ENCODE results near the gene RASAL1. TPM values are rescaled to one million over a fixed set of nuclear protein-coding genes. Genes with fewer than 3 reads are reported as not detected.

Gene RASAL1
- total RNA-seq, 2 donors from 2014 or later = 9.0 to 10.2 TPM

- Histone ChIP-seq H3K4me1 (no peaks in the 10 kb centered on the region), H3K4me3 (peak overlapping the region; percentile 41), H3K36me3 (no peaks in the 10 kb centered on the region), H3K27ac (no peak overlapping the region), H3K9ac (ENCODE audit: low read depth in 2 of 2, low read length in 2 of 2) (no peak overlapping the region), H3K9me3 (no peaks in the 10 kb centered on the region), H3K27me3 (peaks cover 25% of the 10 kb centered on the region)
- TF ChIP-seq, protein P1, sequence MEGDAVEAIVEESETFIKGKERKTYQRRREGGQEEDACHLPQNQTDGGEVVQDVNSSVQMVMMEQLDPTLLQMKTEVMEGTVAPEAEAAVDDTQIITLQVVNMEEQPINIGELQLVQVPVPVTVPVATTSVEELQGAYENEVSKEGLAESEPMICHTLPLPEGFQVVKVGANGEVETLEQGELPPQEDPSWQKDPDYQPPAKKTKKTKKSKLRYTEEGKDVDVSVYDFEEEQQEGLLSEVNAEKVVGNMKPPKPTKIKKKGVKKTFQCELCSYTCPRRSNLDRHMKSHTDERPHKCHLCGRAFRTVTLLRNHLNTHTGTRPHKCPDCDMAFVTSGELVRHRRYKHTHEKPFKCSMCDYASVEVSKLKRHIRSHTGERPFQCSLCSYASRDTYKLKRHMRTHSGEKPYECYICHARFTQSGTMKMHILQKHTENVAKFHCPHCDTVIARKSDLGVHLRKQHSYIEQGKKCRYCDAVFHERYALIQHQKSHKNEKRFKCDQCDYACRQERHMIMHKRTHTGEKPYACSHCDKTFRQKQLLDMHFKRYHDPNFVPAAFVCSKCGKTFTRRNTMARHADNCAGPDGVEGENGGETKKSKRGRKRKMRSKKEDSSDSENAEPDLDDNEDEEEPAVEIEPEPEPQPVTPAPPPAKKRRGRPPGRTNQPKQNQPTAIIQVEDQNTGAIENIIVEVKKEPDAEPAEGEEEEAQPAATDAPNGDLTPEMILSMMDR (IDR thresholded peaks at IDR 0.05) = no peak
- DNase-seq = no peak
- intact Hi-C loops (cut with DNase I) = no loop called here
Measured at GRCh38 chr12:113057565-113058485, 77.7 kb downstream of the RASAL1 start.

GRCh38 chr12:113056631-113057488 lies 78.7 kb downstream of the RASAL1 start, which contains the start of gene DTX1:
Gene DTX1 (plus strand): TSS chr12:113056730. CDS start chr12:113058193, 1,463 bp downstream.
- no peak for DNase-seq
- Histone ChIP-seq H3K36me3 (no peaks in the 10 kb centered on the region), H3K4me3 (peak within 1 kb of the TSS; percentile 41), H3K9ac (ENCODE audit: low read depth in 2 of 2, low read length in 2 of 2) (peak within 1 kb of the TSS in 1 of 2 donors; percentile 66), H3K27ac (no peak within 1 kb of the TSS), H3K9me3 (no peaks in the 10 kb centered on the region), H3K4me1 (no peaks in the 10 kb centered on the region), H3K27me3 (peaks cover 25% of the 10 kb centered on the region)
- intact Hi-C loops (cut with DNase I) = no loop called here
- TF ChIP-seq, protein P1 (IDR thresholded peaks at IDR 0.05) = no peak

- DNase-seq = no peak
- Histone ChIP-seq H3K27me3 (peaks cover 25% of the 10 kb centered on the region), H3K4me1 (no peaks in the 10 kb centered on the region), H3K27ac (no peak overlapping the region), H3K4me3 (peak overlapping the region; percentile 41), H3K36me3 (no peaks in the 10 kb centered on the region), H3K9ac (ENCODE audit: low read depth in 2 of 2, low read length in 2 of 2) (no peak overlapping the region), H3K9me3 (no peaks in the 10 kb centered on the region)
- TF ChIP-seq, protein P1 (IDR thresholded peaks at IDR 0.05) = no peak
- intact Hi-C loops (cut with DNase I) = no loop called here
Measured at GRCh38 chr12:113056381-113056630, 79.3 kb downstream of the RASAL1 start.

DNA sequence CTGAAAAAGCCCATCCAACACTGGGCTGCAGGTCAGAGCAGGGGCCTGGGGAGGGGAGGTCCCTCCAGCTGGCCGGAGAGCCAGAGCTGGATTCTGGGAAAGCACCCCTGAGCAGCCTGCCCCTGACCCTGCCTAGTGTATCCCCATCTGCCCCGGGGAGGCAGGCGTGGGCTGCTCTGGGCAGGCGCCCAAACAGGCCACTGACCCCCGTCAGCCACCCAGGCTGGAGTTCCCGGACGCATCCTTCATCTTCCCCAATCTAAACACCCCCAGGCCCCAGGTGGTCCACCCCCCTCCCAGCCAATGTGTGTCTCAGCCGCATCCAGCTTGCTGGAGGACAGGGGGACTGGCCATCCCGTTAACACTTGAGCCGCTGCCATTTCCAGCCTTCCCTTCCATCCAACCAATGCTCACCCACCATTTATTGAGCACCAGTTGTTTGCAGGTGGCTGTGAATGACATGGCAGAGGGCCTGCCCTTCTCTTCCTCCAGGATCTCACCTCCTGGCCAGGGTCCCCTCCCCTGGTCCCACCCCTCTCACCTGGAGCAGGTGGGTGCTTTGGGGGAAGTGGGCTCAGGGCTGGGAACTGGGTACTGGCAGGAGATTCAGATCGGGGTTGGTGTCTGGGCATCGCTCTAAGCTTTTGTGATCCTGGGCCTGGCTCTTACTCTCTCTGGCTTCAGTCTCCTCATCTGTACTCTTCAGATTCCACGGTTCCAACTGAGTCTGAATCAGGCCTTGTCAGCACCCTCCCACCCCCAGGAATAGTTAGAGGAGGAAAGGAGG lies 79.8 kb downstream of the RASAL1 start:
- DNase-seq = no peak
- Histone ChIP-seq H3K4me3 (peak overlapping the region; percentile 41), H3K27me3 (peaks cover 25% of the 10 kb centered on the region), H3K36me3 (no peaks in the 10 kb centered on the region), H3K4me1 (no peaks in the 10 kb centered on the region), H3K9ac (ENCODE audit: low read depth in 2 of 2, low read length in 2 of 2) (no peak overlapping the region), H3K27ac (no peak overlapping the region), H3K9me3 (no peaks in the 10 kb centered on the region)
- TF ChIP-seq, protein P1 (IDR thresholded peaks at IDR 0.05) = no peak
- intact Hi-C loops (cut with DNase I) = no loop called here

DNA sequence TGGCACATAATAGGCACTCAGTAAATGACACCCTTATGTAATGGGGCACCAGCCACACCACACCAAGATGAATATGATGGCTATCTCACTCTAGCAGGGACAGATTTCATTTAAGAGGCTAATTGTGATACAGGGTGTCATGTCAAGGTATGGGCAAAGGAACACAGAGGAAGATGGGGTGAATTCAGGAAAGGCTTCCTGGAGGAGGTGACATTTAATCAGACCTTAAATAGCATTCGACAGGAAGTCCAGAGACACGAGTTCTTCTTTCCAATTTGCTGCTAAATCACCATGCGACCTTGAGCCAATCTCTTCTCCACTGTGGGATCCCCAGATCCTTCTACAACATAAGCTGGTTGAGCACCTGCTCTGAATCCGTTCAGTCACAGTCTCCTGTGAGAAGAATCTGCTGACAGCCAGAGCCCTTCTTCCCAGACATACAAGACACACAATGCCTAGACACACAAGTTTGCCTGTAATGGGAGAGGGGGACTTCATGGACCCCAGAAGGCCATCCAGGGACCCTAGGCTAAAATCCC lies 80.5 kb downstream of the RASAL1 start:
- Histone ChIP-seq H3K9me3 (no peaks in the 10 kb centered on the region), H3K36me3 (no peaks in the 10 kb centered on the region), H3K27me3 (peaks cover 25% of the 10 kb centered on the region), H3K9ac (ENCODE audit: low read depth in 2 of 2, low read length in 2 of 2) (no peak overlapping the region), H3K27ac (no peak overlapping the region), H3K4me3 (no peak overlapping the region), H3K4me1 (no peaks in the 10 kb centered on the region)
- TF ChIP-seq, protein P1 (IDR thresholded peaks at IDR 0.05) = no peak
- DNase-seq = no peak
- intact Hi-C loops (cut with DNase I) = loop anchor here (5.0 kb wide), 1 partner anchor 97 kb away; no protein-coding TSS in a partner anchor
